MCF 10A (cell line): Measurements from ENCODE around the gene QPCTL. TPM values are rescaled to one million over a fixed set of nuclear protein-coding genes. Genes with fewer than 3 reads are reported as not detected.
A peak's percentile ranks its signal among the peaks of the same experiment; 100 is the strongest.
"Not testable (repeated sequence)": the region's sequence is repeated elsewhere in the genome, so short reads cannot be mapped to it uniquely, and the experiment has no call there.

Experiments
- BruUV-seq: library from RNA; stranded (reverse); fragments of 400-500 nt; replicated peaks from 2 replicates; lab custom pipeline; 2021; lab: Mats Ljungman, UMichigan
- CTCF ChIA-PET: fragments of 300-600 bp; sonication (Branson Sonifier 250); formaldehyde crosslinking; extraction: SDS; loops from one replicate; lab custom pipeline; 2021; ENCODE audit warnings: antibody characterized with exemption, inconsistent platforms; lab: Yijun Ruan, JAX
- POLR2A ChIA-PET: fragments of 300-600, 350-650 bp; sonication (Branson Sonifier 250); formaldehyde crosslinking; extraction: SDS; loops from one replicate; lab custom pipeline; 2020; ENCODE audit warnings: antibody characterized with exemption, inconsistent platforms; lab: Yijun Ruan, JAX
- DNase-seq: peaks from one replicate; pipeline ENCODE4 v3.0.0-alpha.2; 2018; ENCODE audit not compliant: unreplicated experiment
- H3K27ac Mint-ChIP-seq: one replicate; pipeline ENCODE4 v1.8.0; 2022; ENCODE audit warnings: mild to moderate bottlenecking, low read depth, mixed read lengths; ENCODE audit not compliant: unreplicated experiment
- H3K27me3 Mint-ChIP-seq: one replicate; pipeline ENCODE4 v1.8.0; 2022; ENCODE audit warnings: mixed read lengths; ENCODE audit not compliant: insufficient read depth, unreplicated experiment
- H3K36me3 Mint-ChIP-seq: one replicate; pipeline ENCODE4 v1.8.0; 2022; ENCODE audit warnings: mild to moderate bottlenecking, moderate library complexity, mixed read lengths; ENCODE audit not compliant: insufficient read depth, unreplicated experiment
- H3K4me1 Mint-ChIP-seq: one replicate; pipeline ENCODE4 v1.8.0; 2022; ENCODE audit warnings: mixed read lengths; ENCODE audit not compliant: insufficient read depth, unreplicated experiment
- H3K4me3 Mint-ChIP-seq: one replicate; pipeline ENCODE4 v1.8.0; 2022; ENCODE audit warnings: mild to moderate bottlenecking, moderate library complexity, mixed read lengths; ENCODE audit not compliant: unreplicated experiment
- H3K9me3 Mint-ChIP-seq: one replicate; pipeline ENCODE4 v1.8.0; 2022; ENCODE audit warnings: mixed read lengths; ENCODE audit not compliant: unreplicated experiment
- CTCF ChIP-seq: fragments of 200-600 bp; IDR thresholded peaks from one replicate; pipeline ENCODE4 v1.8.0; 2022; ENCODE audit warnings: antibody characterized with exemption, mild to moderate bottlenecking; ENCODE audit not compliant: unreplicated experiment
- intact Hi-C: fragments of 100-400 bp; cut with micrococcal nuclease; formaldehyde crosslinking; loops from 2 replicates; pipeline ENCODE4 v1.14.1; 2022
- total RNA-seq: library from RNA; stranded (reverse); gene quantifications from 2 replicates; pipeline ENCODE4 v1.2.3, GENCODE V29; 2022

Gene QPCTL
- total RNA-seq, 1 experiment from 2014 or later, result 14.9 TPM

- no peak for TF ChIP-seq CTCF
- peak overlapping the region; percentile 97 for H3K27ac Mint-ChIP-seq
- DNase-seq, result peak; percentile 100
- no peaks in the 10 kb centered on the region for H3K27me3 Mint-ChIP-seq
- ChIA-PET POLR2A (interaction anchor here (0.5 to 6.7 kb wide), 36 partner anchors 9 to 1052 kb away, joined by 3 to 152 read pairs (median 4); partner anchors contain the start of genes DMPK, DMWD, FBXO46 and IRF2BP1), CTCF (interaction anchor here (0.6 to 3.6 kb wide), 12 partner anchors 10 to 316 kb away, joined by 3 to 19 read pairs (median 4); partner anchors contain the start of genes FBXO46, QPCTL, SIX5 and SNRPD2)
- H3K36me3 Mint-ChIP-seq, result peaks cover 25% of the 10 kb centered on the region
- BruUV-seq, result no TSS peak
- H3K9me3 Mint-ChIP-seq, result no peaks in the 10 kb centered on the region
- intact Hi-C loops, result loop anchor here (1.0 kb wide), 2 partner anchors 32 to 50 kb away; no protein-coding TSS in a partner anchor
- peaks cover 18% of the 10 kb centered on the region for H3K4me1 Mint-ChIP-seq
- peak overlapping the region; percentile 98 for H3K4me3 Mint-ChIP-seq
Observed at GRCh38 chr19:45717131-45717982, 24.9 kb downstream of the QPCTL start.

GRCh38 chr19:45717983-45718650 is 25.7 kb downstream of the QPCTL start:
- Mint-ChIP-seq H3K4me1 (peaks cover 18% of the 10 kb centered on the region), H3K9me3 (no peaks in the 10 kb centered on the region), H3K36me3 (peaks cover 25% of the 10 kb centered on the region), H3K27ac (peak overlapping the region; percentile 97), H3K27me3 (no peaks in the 10 kb centered on the region), H3K4me3 (peak overlapping the region; percentile 98)
- intact Hi-C loops, result loop anchor here (1.0 kb wide), 2 partner anchors 31 to 49 kb away; no protein-coding TSS in a partner anchor
- POLR2A ChIA-PET, result interaction anchor here (0.6 to 6.7 kb wide), 19 partner anchors 9 to 1087 kb away, joined by 3 to 152 read pairs (median 6); partner anchors contain the start of genes DMPK, DMWD, FBXO46 and IRF2BP1
- BruUV-seq, result TSS peak; percentile 89
- CTCF ChIA-PET, result interaction anchor here (0.6 to 3.6 kb wide), 7 partner anchors 9 to 81 kb away, joined by 3 to 19 read pairs (median 4); partner anchors contain the start of genes FBXO46, QPCTL and SNRPD2
- TF ChIP-seq CTCF, result no peak
- DNase-seq, result no peak

- Mint-ChIP-seq H3K36me3 (peaks cover 37% of the 10 kb centered on the region), H3K4me1 (peaks cover 23% of the 10 kb centered on the region)
- DNase-seq, BruUV-seq, intact Hi-C loops, H3K27me3 Mint-ChIP-seq, H3K9me3 Mint-ChIP-seq, H3K4me3 Mint-ChIP-seq, H3K27ac Mint-ChIP-seq: not testable (repeated sequence)
- CTCF ChIA-PET, result interaction anchor here (1.0 kb wide), 1 partner anchor 21 kb away, joined by 4 read pairs; no protein-coding TSS in a partner anchor
- POLR2A ChIA-PET, result interaction anchor here (1.0 to 2.2 kb wide), 4 partner anchors 10 to 52 kb away, joined by 3 to 8 read pairs (median 4); partner anchors contain the start of genes FBXO46, SIX5 and SNRPD2
Observed at GRCh38 chr19:45720065-45720464, 27.6 kb downstream of the QPCTL start.

GRCh38 chr19:45728683-45729082 is 36.2 kb downstream of the QPCTL start:
- BruUV-seq, H3K27me3 Mint-ChIP-seq, DNase-seq, H3K4me3 Mint-ChIP-seq, intact Hi-C loops, H3K27ac Mint-ChIP-seq, H3K9me3 Mint-ChIP-seq: not testable (repeated sequence)
- POLR2A ChIA-PET, result interaction anchor here (0.6 to 3.6 kb wide), 3 partner anchors 11 to 143 kb away, joined by 3 to 89 read pairs (median 11); partner anchors contain the start of gene SIX5
- H3K36me3 Mint-ChIP-seq, result peaks cover 25% of the 10 kb centered on the region
- peaks cover 18% of the 10 kb centered on the region for H3K4me1 Mint-ChIP-seq
- CTCF ChIA-PET, result interaction anchor here (2.3 kb wide), 1 partner anchor 41 kb away, joined by 12 read pairs; the partner anchor contains the start of gene SIX5
